Choroid plexus epithelial cell (primary cell): ENCODE data around the gene L3MBTL4.
"Not testable (repeated sequence)": the region's sequence is repeated elsewhere in the genome, so short reads cannot be mapped to it uniquely, and the experiment has no call there.

Experiments used
- DNase-seq: peaks from one replicate; pipeline ENCODE4 v3.0.0-alpha.2; 2010; ENCODE audit warnings: low read depth
- H3K4me3 ChIP-seq: 2 replicates; pipeline ENCODE4 v1.5.1; 2011; ENCODE audit warnings: low read depth, mild to moderate bottlenecking, control low read depth, low read length, moderate library complexity
- TF ChIP-seq, protein P1 (sequence below): conservative IDR thresholded peaks from 2 replicates; pipeline ENCODE4 v1.5.1; 2011; ENCODE audit warnings: low read depth, mild to moderate bottlenecking, control low read depth, inconsistent platforms, low read length, moderate library complexity

Gene L3MBTL4

GRCh38 chr18:6273423-6273822 lies 141.3 kb downstream of the L3MBTL4 start:
- no peak overlapping the region for H3K4me3 ChIP-seq
- no peak for DNase-seq
- TF ChIP-seq, protein P1, sequence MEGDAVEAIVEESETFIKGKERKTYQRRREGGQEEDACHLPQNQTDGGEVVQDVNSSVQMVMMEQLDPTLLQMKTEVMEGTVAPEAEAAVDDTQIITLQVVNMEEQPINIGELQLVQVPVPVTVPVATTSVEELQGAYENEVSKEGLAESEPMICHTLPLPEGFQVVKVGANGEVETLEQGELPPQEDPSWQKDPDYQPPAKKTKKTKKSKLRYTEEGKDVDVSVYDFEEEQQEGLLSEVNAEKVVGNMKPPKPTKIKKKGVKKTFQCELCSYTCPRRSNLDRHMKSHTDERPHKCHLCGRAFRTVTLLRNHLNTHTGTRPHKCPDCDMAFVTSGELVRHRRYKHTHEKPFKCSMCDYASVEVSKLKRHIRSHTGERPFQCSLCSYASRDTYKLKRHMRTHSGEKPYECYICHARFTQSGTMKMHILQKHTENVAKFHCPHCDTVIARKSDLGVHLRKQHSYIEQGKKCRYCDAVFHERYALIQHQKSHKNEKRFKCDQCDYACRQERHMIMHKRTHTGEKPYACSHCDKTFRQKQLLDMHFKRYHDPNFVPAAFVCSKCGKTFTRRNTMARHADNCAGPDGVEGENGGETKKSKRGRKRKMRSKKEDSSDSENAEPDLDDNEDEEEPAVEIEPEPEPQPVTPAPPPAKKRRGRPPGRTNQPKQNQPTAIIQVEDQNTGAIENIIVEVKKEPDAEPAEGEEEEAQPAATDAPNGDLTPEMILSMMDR: no peak

DNA sequence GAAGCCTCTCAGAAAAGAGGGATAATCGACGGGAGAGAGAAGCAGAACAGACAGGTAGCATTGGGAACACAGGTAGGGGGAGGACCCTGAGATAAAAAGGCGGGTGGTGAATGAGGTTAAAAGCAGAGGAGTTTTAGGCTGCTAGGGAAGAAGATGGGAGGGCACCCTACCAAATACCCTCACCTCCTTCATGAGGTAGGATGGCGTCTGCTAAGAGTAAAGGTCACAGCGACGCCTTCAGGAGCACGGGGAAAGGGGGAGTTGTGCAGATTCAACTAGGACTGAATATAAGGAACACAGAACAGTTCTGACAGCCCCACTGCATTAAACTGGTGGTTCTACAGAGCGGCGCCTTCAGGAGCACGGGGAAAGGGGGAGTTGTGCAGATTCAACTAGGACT lies 142.6 kb downstream of the L3MBTL4 start:
- DNase-seq, H3K4me3 ChIP-seq: not testable (repeated sequence)

- H3K4me3 ChIP-seq: no peak overlapping the region
- TF ChIP-seq, protein P1: no peak
- no peak for DNase-seq
Measured at GRCh38 chr18:6271585-6271984, 143.1 kb downstream of the L3MBTL4 start.

GRCh38 chr18:6270771-6271216 lies 143.9 kb downstream of the L3MBTL4 start:
- TF ChIP-seq, protein P1: no peak
- DNase-seq: no peak

DNA sequence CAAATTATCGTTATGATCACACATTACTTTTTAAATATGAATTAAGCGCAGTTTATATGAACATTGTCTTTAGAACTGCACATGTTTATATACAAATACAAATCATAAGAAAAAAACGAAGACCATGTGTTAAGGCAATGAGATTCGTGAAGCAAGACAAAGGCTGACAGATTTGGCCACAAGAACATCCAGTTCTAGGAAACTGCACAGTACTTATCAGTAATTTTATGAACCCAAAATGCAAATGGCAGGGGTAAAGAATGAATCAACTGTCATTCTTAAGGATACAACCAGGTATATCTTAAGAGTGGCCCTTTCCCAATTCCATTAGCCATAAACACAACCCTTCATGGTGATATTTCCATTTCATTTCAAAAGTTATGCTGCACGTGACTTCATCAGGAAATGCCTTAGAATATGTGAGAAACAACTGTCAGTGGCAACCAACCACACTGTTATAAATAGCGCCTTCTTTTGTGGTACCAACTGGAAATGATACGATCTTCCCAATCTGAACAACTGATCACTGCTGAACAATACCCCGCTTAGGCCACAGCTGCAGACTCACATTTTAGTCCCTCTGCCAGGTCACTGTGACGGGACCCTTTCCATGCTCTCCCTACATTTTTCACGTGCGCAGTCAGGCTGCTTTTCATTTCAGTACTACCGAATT lies 144.9 kb downstream of the L3MBTL4 start:
- TF ChIP-seq, protein P1: no peak
- H3K4me3 ChIP-seq: no peak overlapping the region
- no peak for DNase-seq

More at GRCh38 chr18:6270771-6271216, 143.9 kb downstream of the L3MBTL4 start:
- H3K4me3 ChIP-seq: no peak overlapping the region

DNA sequence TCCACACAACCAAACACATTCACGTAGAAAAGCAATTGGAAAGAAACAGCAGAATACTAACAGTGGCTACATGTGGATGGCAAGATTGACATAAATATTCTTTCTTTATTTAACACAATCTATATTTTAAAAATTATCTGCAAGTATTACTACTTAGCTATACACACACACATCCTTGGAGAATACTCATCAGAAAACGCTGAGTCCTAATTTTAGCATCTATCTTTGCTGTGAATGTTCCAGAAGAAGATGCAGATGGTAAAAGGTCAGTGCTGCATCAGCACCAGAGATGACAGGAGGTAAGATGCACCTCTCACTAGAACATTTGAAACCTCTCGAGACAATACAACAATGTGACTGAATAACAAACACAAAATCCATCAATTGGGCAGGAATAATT lies 148.5 kb downstream of the L3MBTL4 start:
- TF ChIP-seq, protein P1: no peak
- H3K4me3 ChIP-seq: no peak overlapping the region
- DNase-seq: no peak

DNA sequence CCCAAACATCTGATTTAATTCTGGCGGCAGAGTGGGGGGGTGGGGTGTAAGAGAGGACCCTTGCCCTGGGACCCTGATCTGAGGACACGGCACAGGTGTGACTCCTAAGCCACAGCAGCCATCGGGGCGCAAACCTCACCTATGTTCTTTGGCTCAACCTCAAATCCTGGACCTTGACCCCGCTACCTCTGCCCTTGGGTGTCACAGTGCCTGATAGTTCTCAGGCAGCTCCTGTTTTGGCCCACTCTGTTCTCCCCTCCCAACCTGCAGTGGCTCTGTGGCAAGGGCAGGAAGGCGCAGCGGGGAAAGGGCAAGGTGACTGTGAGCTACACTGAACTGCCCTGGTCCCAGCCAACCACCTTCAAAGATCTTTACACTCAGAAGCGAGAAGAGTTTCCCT lies 152.8 kb downstream of the L3MBTL4 start:
- DNase-seq: no peak
- TF ChIP-seq, protein P1: no peak
- H3K4me3 ChIP-seq: no peak overlapping the region

GRCh38 chr18:6259324-6259723 lies 155.4 kb downstream of the L3MBTL4 start:
- H3K4me3 ChIP-seq, DNase-seq: not testable (repeated sequence)
